Erythroblast (primary cell): ENCODE results near the gene CLEC2L.

Source experiments
- GATA1 ChIP-seq: IDR thresholded peaks from 2 replicates; pipeline ENCODE4 v1.6.1; 2011; ENCODE audit warnings: low read depth, mild to moderate bottlenecking, control low read depth, low read length, moderate library complexity
- POLR2A ChIP-seq: IDR thresholded peaks from 2 replicates; pipeline ENCODE4 v1.6.1; 2011; ENCODE audit warnings: mild to moderate bottlenecking, low read length

DNA sequence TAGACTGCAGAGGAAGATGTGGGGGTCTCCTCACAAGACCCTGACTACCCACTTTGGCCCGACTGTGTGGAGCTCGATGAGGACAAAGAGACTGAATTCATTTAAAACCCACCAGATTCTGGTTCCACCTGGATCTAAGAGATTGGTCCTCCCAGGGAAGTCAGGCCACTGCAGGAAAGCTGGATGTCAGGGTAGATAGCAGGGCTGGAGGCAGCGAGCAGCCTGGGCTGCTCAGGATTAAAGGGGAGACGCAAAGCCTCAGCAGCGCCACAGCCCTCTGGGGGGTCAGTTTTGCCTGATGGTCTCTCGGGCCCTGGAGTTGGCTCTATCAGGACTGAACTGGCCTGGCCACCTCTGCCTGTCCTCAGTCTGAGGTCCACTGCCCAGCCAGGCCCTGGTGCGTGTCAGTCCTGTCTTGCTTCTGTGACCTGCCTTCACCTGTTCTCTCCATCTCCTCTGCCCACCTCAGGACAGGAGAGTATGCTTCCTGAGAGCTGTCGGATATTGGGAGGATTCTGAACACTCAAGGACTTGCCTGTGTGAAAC lies 27.8 kb upstream of the CLEC2L start:
- TF ChIP-seq POLR2A (no peak), GATA1 (no peak)
